ENCODE measurements around the gene COBLL1.

The COBLL1 gene

GRCh38 chr2:164821338-164821737 is 20.3 kb downstream of the COBLL1 start:
- DNase-seq, result no peak

- no peak for DNase-seq
These were observed 23.2 kb downstream of the COBLL1 start for GRCh38 chr2:164818149-164819136.

GRCh38 chr2:164816900-164817299 is 24.7 kb downstream of the COBLL1 start:
- DNase-seq, result no peak

DNA sequence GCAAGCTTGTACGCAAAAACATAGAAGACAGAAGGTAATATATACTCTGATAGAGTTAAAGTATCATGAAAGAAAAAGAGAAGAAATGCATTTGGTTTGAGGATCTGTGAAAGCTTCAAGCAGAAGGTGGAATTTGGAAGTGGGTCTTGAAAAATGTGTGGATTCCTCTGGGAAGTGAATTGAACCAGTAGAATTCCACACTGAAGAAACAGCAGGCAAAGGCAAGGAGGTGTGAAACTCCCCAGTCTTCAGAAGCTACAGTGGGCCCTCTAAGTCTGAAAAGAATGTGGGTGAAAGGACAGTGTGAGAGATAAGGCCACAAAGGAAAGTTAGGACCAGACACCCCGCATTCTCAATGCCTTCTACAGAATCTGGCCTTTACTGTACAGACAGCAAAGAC is 25.6 kb downstream of the COBLL1 start:
- DNase-seq, result no peak

DNA sequence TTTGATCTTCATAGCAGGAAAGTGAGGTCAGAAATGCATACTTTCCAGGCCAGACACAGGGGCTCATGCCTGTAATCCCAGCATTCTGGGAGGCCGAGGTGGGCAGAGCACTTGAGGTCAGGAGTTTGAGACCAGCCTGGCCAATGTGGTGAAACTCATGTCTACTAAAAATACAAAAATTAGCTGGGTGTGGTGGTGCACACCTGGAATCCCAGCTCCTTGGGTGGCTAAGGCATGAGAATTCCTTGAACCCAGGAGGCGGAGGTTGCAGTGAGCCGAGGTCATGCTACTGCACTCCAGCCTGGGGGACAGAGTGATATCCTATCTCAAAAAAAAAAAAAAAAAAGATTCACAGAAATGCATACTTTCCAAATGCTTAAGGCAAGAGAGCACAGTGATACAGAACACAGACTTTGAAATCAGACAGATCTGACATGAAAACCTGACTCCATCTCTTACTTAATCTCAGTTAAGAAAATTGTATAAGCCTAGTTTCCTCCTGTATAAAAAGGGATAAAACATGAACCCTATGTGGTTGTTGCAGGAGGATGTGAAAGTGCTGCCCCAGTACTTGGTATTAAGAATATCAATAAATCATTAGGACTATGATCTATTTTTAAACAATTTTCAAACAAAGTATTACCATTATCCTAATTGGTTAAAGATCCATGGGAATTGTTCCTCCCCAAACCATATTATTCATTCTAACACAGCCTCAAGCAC is 26.4 kb downstream of the COBLL1 start:
- DNase-seq, result no peak

- DNase-seq, result no peak
These were observed 28.1 kb downstream of the COBLL1 start for GRCh38 chr2:164813535-164813934.

DNA sequence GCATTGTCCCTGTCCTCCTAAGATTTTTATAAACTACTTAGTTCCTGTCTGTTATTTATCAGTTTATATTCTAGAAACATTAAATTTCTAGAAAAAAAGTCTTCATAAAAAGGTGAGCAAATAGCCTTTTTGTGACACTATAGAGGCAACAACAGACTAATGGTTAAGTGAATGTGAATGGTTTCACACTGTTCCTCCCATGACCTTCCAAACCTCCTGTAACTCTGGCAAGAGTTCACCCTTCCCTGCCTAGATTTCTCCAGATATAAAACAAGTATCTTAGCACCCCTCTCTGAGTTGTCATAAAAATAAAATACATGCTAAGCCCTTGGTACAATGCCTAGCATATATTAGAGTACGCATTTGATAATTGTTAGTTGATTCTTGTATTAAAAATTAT is 29.2 kb downstream of the COBLL1 start:
- no peak for DNase-seq

- DNase-seq, result no peak
These were observed 29.8 kb downstream of the COBLL1 start for GRCh38 chr2:164811819-164812218.

GRCh38 chr2:164810843-164811242 is 30.8 kb downstream of the COBLL1 start:
- no peak for DNase-seq

GRCh38 chr2:164808776-164809175 is 32.8 kb downstream of the COBLL1 start:
- no peak for DNase-seq

GRCh38 chr2:164803776-164804466 is 37.7 kb downstream of the COBLL1 start:
- no peak for DNase-seq

DNA sequence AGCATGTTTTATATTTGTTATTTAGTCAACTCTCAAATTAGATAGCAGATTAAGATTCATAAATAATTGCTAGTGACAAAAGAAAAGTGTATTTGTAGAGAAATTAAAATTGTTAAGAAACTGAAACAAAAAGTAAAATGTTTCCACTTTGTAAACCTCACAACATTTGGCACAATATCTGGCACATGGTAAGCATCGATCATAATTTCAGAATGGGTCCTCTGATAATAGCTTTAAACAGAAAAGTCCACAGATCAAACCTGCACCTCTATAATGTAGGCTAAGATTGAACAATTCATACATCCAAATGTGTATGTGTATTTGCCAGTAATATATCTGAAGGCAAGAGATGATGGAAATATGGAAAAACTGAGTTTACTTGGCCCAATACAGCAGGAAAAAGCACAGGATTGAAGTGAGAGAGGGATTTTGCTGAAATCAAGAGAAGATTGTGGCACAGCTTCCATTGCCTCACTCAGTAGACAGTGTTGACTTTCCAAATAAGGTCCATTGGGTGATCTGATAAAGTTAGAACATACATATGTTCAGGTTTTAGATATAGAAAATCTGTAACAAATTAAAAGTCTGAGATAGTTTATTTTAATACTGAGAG is 39.4 kb downstream of the COBLL1 start:
- no peak for DNase-seq

DNA sequence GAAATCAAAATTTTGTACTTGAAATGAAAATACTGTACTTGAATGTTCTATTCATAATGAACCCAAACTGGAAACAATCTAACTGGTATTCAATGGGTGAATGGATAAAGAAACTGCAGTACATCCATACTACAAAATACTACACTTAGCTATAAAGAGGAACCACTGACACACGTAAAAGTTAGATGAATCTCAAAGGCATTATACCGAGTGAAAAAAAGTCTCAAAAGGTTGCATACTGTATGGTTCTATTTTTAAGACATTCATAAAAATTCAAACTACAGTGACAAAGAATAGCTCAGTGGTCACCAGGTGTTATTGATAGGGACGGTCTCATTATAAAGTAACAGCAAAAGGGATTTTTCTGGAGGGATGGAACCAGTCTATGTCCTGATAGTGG is 41.1 kb downstream of the COBLL1 start:
- DNase-seq, result no peak

GRCh38 chr2:164797627-164798026 is 44.0 kb downstream of the COBLL1 start:
- no peak for DNase-seq

DNA sequence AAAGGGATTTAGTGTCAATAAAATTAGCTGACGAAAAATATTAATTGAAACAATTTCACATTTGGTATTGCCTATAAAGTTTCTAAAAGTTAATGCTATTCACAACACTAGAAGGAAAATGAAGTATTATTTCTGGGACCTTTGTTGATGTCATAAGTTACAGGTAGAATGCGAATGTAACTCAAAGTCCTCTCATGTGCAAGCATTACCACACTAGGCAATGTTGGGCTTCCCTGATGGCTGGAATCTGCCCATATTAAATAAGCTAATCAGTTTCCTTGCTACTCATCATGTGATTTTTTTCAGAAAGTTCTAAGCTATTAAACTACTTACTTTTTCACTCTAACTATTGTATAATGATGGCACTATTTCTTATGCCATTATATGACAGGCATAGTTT is 44.6 kb downstream of the COBLL1 start:
- DNase-seq, result no peak

DNA sequence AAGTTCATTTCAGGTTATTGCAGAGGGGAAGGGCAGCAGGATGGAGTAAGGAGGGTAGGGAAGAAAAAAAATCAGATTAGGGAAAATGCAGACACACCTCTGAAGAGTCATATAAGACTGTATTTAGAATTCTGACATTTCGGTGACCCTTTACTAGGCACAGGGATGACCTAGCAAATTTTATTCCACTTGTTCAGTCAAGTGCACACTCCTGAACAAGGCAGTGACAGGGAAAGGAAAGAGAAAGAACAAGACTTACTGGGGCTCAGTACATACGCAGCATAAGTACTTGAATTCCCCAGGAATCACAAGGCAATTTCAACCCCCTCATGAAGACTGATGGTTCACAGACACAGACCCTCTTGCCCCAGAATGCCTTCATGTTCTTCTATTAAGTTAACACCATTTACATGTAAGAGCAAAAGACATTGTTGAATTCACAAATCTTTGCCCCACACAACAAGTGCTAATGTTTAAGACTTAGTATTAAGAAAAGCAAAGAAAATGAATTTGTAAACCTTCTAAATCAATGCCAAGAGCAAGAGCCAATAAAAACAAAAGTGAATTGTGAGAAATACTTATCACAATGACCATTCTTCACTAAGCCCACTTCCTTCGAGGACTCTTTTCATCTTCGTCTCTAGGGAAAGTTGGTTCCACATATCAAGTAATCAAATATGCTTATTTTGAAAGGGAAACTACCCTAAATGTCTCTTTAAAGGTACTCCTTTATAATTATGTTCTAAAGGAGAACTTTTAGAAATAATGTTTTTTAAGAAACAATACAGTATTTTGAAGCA is 47.0 kb downstream of the COBLL1 start:
- DNase-seq, result no peak

GRCh38 chr2:164794016-164794415 is 47.6 kb downstream of the COBLL1 start:
- no peak for DNase-seq

GRCh38 chr2:164793529-164793928 is 48.1 kb downstream of the COBLL1 start:
- DNase-seq, result no peak

- no peak for DNase-seq
These were observed 49.1 kb downstream of the COBLL1 start for GRCh38 chr2:164792316-164793170.

DNA sequence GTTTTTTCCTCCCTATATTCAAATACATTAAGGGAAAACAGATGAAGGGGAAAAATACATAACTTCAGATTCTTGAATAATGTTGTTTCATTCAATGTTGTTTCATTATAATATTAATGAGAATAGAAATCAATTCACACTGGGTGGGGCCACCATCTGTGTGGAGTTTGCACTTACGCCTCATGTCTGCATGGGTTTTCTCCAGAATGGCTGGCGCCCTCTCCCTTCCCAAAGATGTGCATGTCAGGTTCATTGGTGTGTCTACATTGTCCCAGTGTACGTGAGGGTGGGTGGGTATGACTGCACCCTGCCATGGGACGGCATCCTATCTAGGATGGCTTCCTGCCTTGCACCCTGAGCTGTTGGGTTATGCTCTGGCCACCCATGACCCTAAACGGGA is 51.7 kb downstream of the COBLL1 start:
- no peak for DNase-seq

- no peak for DNase-seq
These were observed 54.8 kb downstream of the COBLL1 start for GRCh38 chr2:164786787-164787186.

Data from femur (tissue), 1 donor.